GM23338 (cell line): ENCODE results near the gene DLG2. TPM values are rescaled to one million over a fixed set of nuclear protein-coding genes. Genes with fewer than 3 reads are reported as not detected.

ENCODE experiments used
- ATAC-seq: fragments of 200-7000 bp; cut with Tn5 transposase; 3 replicates; pipeline ENCODE4 v1.9.1; 2020
- DNase-seq: peaks from one replicate; pipeline ENCODE4 v3.0.0-alpha.2; 2015; ENCODE audit warnings: low spot score
- H2AFZ ChIP-seq: fragments of 200-600 bp; sonication (generic); 2 replicates; pipeline ENCODE4 v1.8.0; 2016; ENCODE audit warnings: antibody characterized with exemption, mild to moderate bottlenecking, moderate library complexity
- H3F3A ChIP-seq: fragments of 200-600 bp; sonication (generic); replicated peaks from 2 replicates; pipeline ENCODE4 v1.8.0; 2017; ENCODE audit warnings: antibody characterized with exemption, mixed run types, low read depth
- H3K27ac ChIP-seq: fragments of 200-600 bp; sonication (generic); 2 replicates; pipeline ENCODE4 v1.6.1; 2016; ENCODE audit warnings: low read depth
- H3K27me3 ChIP-seq: fragments of 200-600 bp; sonication (generic); 2 replicates; pipeline ENCODE4 v1.8.0; 2016; ENCODE audit warnings: mild to moderate bottlenecking, mixed run types, moderate library complexity; ENCODE audit not compliant: insufficient read depth
- H3K36me3 ChIP-seq: fragments of 200-600 bp; sonication (generic); 2 replicates; pipeline ENCODE4 v1.8.0; 2016; ENCODE audit warnings: mild to moderate bottlenecking; ENCODE audit not compliant: insufficient read depth
- H3K4me1 ChIP-seq: fragments of 200-600 bp; sonication (generic); 2 replicates; pipeline ENCODE4 v1.8.0; 2016; ENCODE audit warnings: mild to moderate bottlenecking, moderate library complexity; ENCODE audit not compliant: insufficient read depth
- H3K4me2 ChIP-seq: fragments of 200-600 bp; sonication (generic); 2 replicates; pipeline ENCODE4 v1.7.1; 2017; ENCODE audit warnings: mixed run types
- H3K4me3 ChIP-seq: fragments of 200-600 bp; sonication (generic); 2 replicates; pipeline ENCODE4 v1.6.1; 2016; ENCODE audit warnings: mixed run types
- H3K79me2 ChIP-seq: fragments of 200-600 bp; sonication (generic); replicated peaks from 2 replicates; pipeline ENCODE4 v1.8.0; 2017; ENCODE audit warnings: mild to moderate bottlenecking; ENCODE audit not compliant: insufficient read depth
- H3K9me2 ChIP-seq: fragments of 200-600 bp; sonication (generic); 2 replicates; pipeline ENCODE4 v1.8.0; 2017; ENCODE audit not compliant: insufficient read depth
- H4K20me1 ChIP-seq: fragments of 200-600 bp; sonication (generic); replicated peaks from 2 replicates; pipeline ENCODE4 v1.8.0; 2017; ENCODE audit warnings: mild to moderate bottlenecking; ENCODE audit not compliant: insufficient read depth
- H3K27ac Mint-ChIP-seq: 2 replicates; pipeline ENCODE4 v1.8.0; 2020; ENCODE audit warnings: inconsistent platforms, mild to moderate bottlenecking, moderate library complexity, mixed read lengths
- H3K27me3 Mint-ChIP-seq: 3 replicates; pipeline ENCODE4 v1.8.0; 2022; ENCODE audit warnings: low read depth, mild to moderate bottlenecking, moderate library complexity, mixed read lengths, inconsistent platforms; ENCODE audit not compliant: insufficient read depth, poor library complexity
- H3K36me3 Mint-ChIP-seq: 3 replicates; pipeline ENCODE4 v1.8.0; 2021; ENCODE audit warnings: low read depth, mild to moderate bottlenecking, inconsistent platforms, moderate library complexity, mixed read lengths
- H3K4me1 Mint-ChIP-seq: 3 replicates; pipeline ENCODE4 v1.8.0; 2020; ENCODE audit warnings: mild to moderate bottlenecking, inconsistent platforms, mixed read lengths
- H3K4me3 Mint-ChIP-seq: 3 replicates; pipeline ENCODE4 v1.8.0; 2021; ENCODE audit warnings: moderate library complexity, mild to moderate bottlenecking, inconsistent platforms, mixed read lengths
- H3K9me3 Mint-ChIP-seq: 3 replicates; pipeline ENCODE4 v1.8.0; 2020; ENCODE audit warnings: moderate library complexity, mild to moderate bottlenecking, inconsistent platforms, mixed read lengths
- CREB1 ChIP-seq: fragments of 250-450 bp; sonication (Bioruptor Pico); IDR thresholded peaks from 2 replicates; pipeline ENCODE4 v1.5.0; 2020; ENCODE audit warnings: low read depth, mild to moderate bottlenecking, moderate library complexity
- CTCF ChIP-seq, 2 experiments: fragments of 200-600 bp in 1 of 2; sonication (generic) in 1 of 2; conservative IDR thresholded peaks; 2 replicates each; pipeline versions ENCODE4 v1.5.1 to v1.6.1; 2016 to 2017; ENCODE audit warnings: antibody characterized with exemption in 2 of 2, low read depth in 2 of 2, mild to moderate bottlenecking in 2 of 2, moderate library complexity in 1 of 2
- ETS1 ChIP-seq: IDR thresholded peaks from 2 replicates; pipeline ENCODE4 v1.6.1; 2016; ENCODE audit warnings: antibody characterized with exemption
- EZH2 ChIP-seq: fragments of 200-600 bp; sonication (generic); IDR thresholded peaks from one replicate; pipeline ENCODE4 v1.8.0; 2017; ENCODE audit warnings: antibody characterized with exemption, mild to moderate bottlenecking, low read depth; ENCODE audit not compliant: unreplicated experiment
- EZH2phosphoT487 ChIP-seq: fragments of 200-600 bp; sonication (generic); IDR thresholded peaks from one replicate; pipeline ENCODE4 v1.8.1; 2018; ENCODE audit warnings: antibody characterized with exemption; ENCODE audit not compliant: unreplicated experiment
- JUNB ChIP-seq: IDR thresholded peaks from one replicate; pipeline ENCODE4 v1.6.1; 2016; ENCODE audit warnings: antibody characterized with exemption; ENCODE audit not compliant: unreplicated experiment
- NANOG ChIP-seq: IDR thresholded peaks from 2 replicates; pipeline ENCODE4 v1.6.1; 2016; ENCODE audit warnings: antibody characterized with exemption, borderline replicate concordance
- POLR2AphosphoS5 ChIP-seq: IDR thresholded peaks from 2 replicates; pipeline ENCODE4 v1.6.1; 2016; ENCODE audit warnings: antibody characterized with exemption, low read depth
- STAT1 ChIP-seq: IDR thresholded peaks from one replicate; pipeline ENCODE4 v1.6.1; 2016; ENCODE audit warnings: antibody characterized with exemption; ENCODE audit not compliant: unreplicated experiment
- ZNF114 ChIP-seq: fragments of 250-450 bp; sonication (Bioruptor Pico); IDR thresholded peaks from 2 replicates; pipeline ENCODE4 v1.5.0; 2020; ENCODE audit warnings: mild to moderate bottlenecking, moderate library complexity
- ZNF331 ChIP-seq: fragments of 250-450 bp; sonication (Bioruptor Pico); IDR thresholded peaks from 2 replicates; pipeline ENCODE4 v1.5.0; 2020; ENCODE audit warnings: low read depth, mild to moderate bottlenecking, moderate library complexity
- ZNF462 ChIP-seq: fragments of 250-450 bp; sonication (Bioruptor Pico); IDR thresholded peaks from 2 replicates; pipeline ENCODE4 v1.5.0; 2020; ENCODE audit warnings: mild to moderate bottlenecking, moderate library complexity
- polyA plus RNA-seq: library from polyadenylated mRNA; unstranded; fragments of >200 nt; fragmentation: Nextera tagmentation; extraction: Ambion mirVana; gene quantifications from 2 replicates; pipeline ENCODE4 v1.2.1, GENCODE V29; 2016
- total RNA-seq: library from RNA; depleted of rRNA; stranded (reverse); fragments of >200 nt; shearing (Covaris generic); gene quantifications from 2 replicates; pipeline ENCODE4 v1.2.3, GENCODE V29; 2014

Gene DLG2
- total and polyA plus RNA-seq, 2 experiments from 2014 or later: 19.8 to 21.5 TPM

DNA sequence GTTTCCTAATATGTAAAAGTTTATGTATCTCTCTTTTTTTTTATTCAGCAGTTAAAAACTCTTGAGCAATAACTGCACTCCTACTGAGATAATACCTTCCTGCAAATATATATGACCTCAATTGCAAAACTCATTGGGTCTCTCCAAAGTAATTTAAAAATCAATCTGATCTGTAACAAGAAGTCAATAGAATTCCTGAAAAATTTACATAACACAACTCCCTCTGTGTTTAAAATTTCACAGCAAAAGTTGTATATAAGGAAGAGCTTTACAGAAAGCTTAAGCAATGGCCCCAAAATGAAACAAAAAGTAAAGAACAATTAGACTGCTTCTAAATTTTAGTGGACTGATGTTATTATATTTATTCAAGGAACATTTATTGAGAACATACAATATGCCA, 313.4 kb downstream of the DLG2 start (continued):
- no peak for TF ChIP-seq ETS1
- TF ChIP-seq CREB1 (CRISPR knock-in tag): no peak
- no peak for TF ChIP-seq ZNF114 (CRISPR knock-in tag)

DNA sequence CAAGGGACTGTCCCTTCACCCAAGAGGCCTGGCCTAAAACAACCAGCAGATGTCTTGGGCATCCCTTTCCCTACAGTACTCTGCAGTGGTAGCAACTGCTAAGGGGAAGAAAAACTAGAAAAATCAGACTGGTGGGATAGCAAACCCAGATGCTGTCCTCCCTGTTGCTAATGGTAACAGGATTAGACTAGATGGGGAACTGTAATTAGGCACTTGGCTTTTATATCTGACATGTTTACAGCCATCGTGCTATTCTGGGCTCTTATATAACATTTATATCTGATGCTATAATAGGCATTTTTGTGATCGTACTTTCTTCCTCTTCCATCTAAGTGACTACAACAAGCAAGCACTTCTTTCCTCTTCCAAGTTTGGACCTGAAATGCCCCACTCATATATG, 316.7 kb downstream of the DLG2 start:
- no peak for ATAC-seq
- no peak overlapping the region for H3K27ac Mint-ChIP-seq
- H3K9me3 Mint-ChIP-seq: no peaks in the 10 kb centered on the region
- H4K20me1 ChIP-seq: no peaks in the 10 kb centered on the region
- peaks cover 18% of the 10 kb centered on the region for H3K4me1 Mint-ChIP-seq
- no peak overlapping the region for H3K4me2 ChIP-seq
- H3K27ac ChIP-seq: no peak overlapping the region
- no peaks in the 10 kb centered on the region for H3K27me3 ChIP-seq
- H3K4me3 Mint-ChIP-seq: no peak overlapping the region
- no peak overlapping the region for H3K4me3 ChIP-seq
- H3K36me3 ChIP-seq: no peaks in the 10 kb centered on the region
- DNase-seq: no peak
- H3K79me2 ChIP-seq: no peaks in the 10 kb centered on the region
- no peaks in the 10 kb centered on the region for H3F3A ChIP-seq
- H3K36me3 Mint-ChIP-seq: no peaks in the 10 kb centered on the region
- no peaks in the 10 kb centered on the region for H3K27me3 Mint-ChIP-seq
- H2AFZ ChIP-seq: no peak overlapping the region
- H3K9me2 ChIP-seq: peaks cover 5% of the 10 kb centered on the region; the same call in 1 of the 2 replicates
- peaks cover 9% of the 10 kb centered on the region for H3K4me1 ChIP-seq
- no peak for TF ChIP-seq CTCF (conservative IDR thresholded peaks at IDR 0.05; ENCODE audit: low read depth in 2 of 2)
- no peak for TF ChIP-seq ZNF114 (CRISPR knock-in tag)
- TF ChIP-seq ZNF462: no peak
- TF ChIP-seq ETS1: no peak
- no peak for TF ChIP-seq EZH2
- TF ChIP-seq CREB1 (CRISPR knock-in tag): no peak
- TF ChIP-seq ZNF331: no peak
- no peak for TF ChIP-seq JUNB
- TF ChIP-seq NANOG: no peak
- TF ChIP-seq STAT1: no peak
- TF ChIP-seq POLR2AphosphoS5: no peak
- no peak for TF ChIP-seq EZH2phosphoT487
